HCT116 (cell line): ENCODE measurements around the gene ADGRB2.

Experiments
- ATF3 ChIP-seq: IDR thresholded peaks from 2 replicates; pipeline ENCODE4 v1.6.1; 2012
- CTCF ChIP-seq, 3 experiments: fragments of 200-600 bp in 1 of 3; sonication (generic) in 1 of 3; IDR thresholded peaks in 2 of 3; conservative IDR thresholded peaks in 1 of 3; 2 replicates each; pipeline ENCODE4 v1.5.1; 2012 to 2017; ENCODE audit warnings: low read depth in 2 of 3, low read length in 2 of 3, antibody characterized with exemption in 1 of 3, borderline replicate concordance in 1 of 3, control low read depth in 1 of 3, mild to moderate bottlenecking in 1 of 3, mixed read lengths in 1 of 3, mixed run types in 1 of 3, moderate library complexity in 1 of 3; ENCODE audit not compliant: insufficient read depth in 1 of 3
- EGR1 ChIP-seq: IDR thresholded peaks from 2 replicates; pipeline ENCODE4 v1.6.1; 2012; ENCODE audit warnings: low read depth
- EZH2 ChIP-seq: fragments of 200-600 bp; sonication (generic); IDR thresholded peaks from 2 replicates; pipeline ENCODE4 v1.6.1; 2017; ENCODE audit warnings: antibody characterized with exemption, mixed run types
- MAX ChIP-seq: IDR thresholded peaks from 2 replicates; pipeline ENCODE4 v1.6.1; 2012
- POLR2A ChIP-seq: IDR thresholded peaks from 2 replicates; pipeline ENCODE4 v1.7.0; 2011; ENCODE audit warnings: borderline replicate concordance; ENCODE audit not compliant: insufficient read depth, insufficient read length; ENCODE audit errors: extremely low read depth
- POLR2AphosphoS5 ChIP-seq: IDR thresholded peaks from 2 replicates; pipeline ENCODE4 v1.6.1; 2011; ENCODE audit warnings: mild to moderate bottlenecking, low read depth, low read length, moderate library complexity
- RAD21 ChIP-seq: IDR thresholded peaks from 2 replicates; pipeline ENCODE4 v1.6.1; 2012; ENCODE audit warnings: low read depth, mild to moderate bottlenecking
- TCF7L2 ChIP-seq: IDR thresholded peaks from 2 replicates; pipeline ENCODE4 v1.7.0; 2011; ENCODE audit warnings: borderline replicate concordance, inconsistent platforms; ENCODE audit not compliant: insufficient read depth, insufficient read length; ENCODE audit errors: extremely low read depth
- YY1 ChIP-seq: IDR thresholded peaks from 2 replicates; pipeline ENCODE4 v1.6.1; 2011; ENCODE audit warnings: low read length, low read depth, moderate library complexity, mild to moderate bottlenecking; ENCODE audit not compliant: insufficient replicate concordance; ENCODE audit errors: extremely low read depth

- TF ChIP-seq RAD21 (no peak), CTCF (IDR thresholded peaks at IDR 0.05 in 2 of 3, conservative IDR thresholded peaks at IDR 0.05 in 1 of 3; ENCODE audit: borderline replicate concordance in 1 of 3, insufficient read depth in 1 of 3, low read depth in 2 of 3, low read length in 2 of 3) (no peak), POLR2AphosphoS5 (no peak), YY1 (no peak), MAX (no peak), EZH2 (no peak), EGR1 (no peak), TCF7L2 (no peak), ATF3 (no peak), POLR2A (no peak)
Observed at GRCh38 chr1:31783846-31784245, 19.7 kb upstream of the ADGRB2 start.
